ENCODE results near the gene NDUFS6. TPM values are rescaled to one million over a fixed set of nuclear protein-coding genes. Genes with fewer than 3 reads are reported as not detected.

NDUFS6 gene
- total RNA-seq, 1 donor from 2014 or later = 35.1 TPM

DNA sequence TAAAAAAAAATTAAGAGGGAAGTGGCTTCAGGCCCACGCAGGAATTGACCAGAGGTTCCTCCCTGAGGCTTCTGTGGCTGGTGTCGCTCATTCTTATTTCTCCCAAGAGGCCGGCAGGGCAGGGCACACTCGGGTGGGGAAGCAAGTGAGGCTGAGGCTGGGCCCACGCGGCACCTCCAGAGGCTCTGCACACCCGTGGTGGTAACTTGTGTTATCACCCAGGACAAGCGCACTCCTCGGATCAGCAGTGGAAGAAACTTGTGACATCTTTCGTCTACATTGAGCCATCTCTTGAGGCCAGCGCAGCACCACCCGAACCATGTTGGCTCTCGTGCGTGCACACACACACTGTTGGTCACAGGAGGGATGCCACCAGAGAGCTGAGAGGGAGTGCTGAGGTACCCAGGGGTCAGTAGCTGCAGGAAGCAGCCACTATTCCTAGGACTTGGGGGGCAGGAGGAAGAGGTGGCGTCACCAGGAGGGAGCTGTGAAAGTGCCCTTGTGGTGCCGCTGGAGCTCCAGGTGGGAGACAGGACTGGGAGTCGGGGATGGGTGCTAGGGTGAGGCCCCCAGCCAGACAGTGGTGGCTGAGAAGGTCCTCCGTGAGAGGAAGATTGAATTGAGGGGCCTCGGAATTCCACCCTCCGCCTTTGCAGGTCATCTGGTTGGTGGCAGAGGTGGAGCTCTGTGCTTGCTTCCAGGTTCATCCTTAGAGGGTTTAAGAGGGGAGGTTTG is 6.4 kb downstream of the NDUFS6 start:
- no peaks in the 10 kb centered on the region for H3K9me3 Mint-ChIP-seq (ENCODE audit: unreplicated experiment)
- no peak overlapping the region for H3K27ac Mint-ChIP-seq (ENCODE audit: unreplicated experiment)
- H3K4me3 Mint-ChIP-seq (ENCODE audit: unreplicated experiment) = no peak overlapping the region
- peaks cover 4% of the 10 kb centered on the region for H3K4me1 Mint-ChIP-seq (ENCODE audit: unreplicated experiment)
- peaks cover 56% of the 10 kb centered on the region for H3K36me3 Mint-ChIP-seq (ENCODE audit: unreplicated experiment)
- no peak for DNase-seq (ENCODE audit: extremely low spot score, unreplicated experiment)
- TF ChIP-seq CTCF (IDR thresholded peaks at IDR 0.05) = no peak
- H3K27me3 Mint-ChIP-seq (ENCODE audit: unreplicated experiment) = no peaks in the 10 kb centered on the region

DNA sequence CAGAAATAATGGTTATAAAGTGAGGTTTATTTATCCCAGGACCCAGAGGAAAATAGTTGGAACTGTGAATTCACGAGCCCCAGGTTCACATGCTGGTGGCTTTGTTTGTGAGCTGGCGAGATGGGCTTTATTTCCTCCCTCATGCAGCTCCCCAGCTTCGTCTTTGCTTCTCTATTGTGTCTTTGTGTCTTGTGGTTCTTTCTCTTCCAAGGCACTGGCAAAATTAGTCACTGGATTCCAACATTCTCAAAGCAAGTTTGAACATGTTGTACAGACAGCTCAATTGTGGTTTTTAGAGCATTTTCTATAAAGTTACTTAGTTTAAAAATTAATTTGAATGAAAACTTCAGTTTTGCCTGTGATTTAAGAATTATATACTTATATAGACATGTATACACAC is 7.2 kb downstream of the NDUFS6 start:
- DNase-seq (ENCODE audit: extremely low spot score, unreplicated experiment) = no peak
- Mint-ChIP-seq H3K36me3 (ENCODE audit: unreplicated experiment) (peaks cover 50% of the 10 kb centered on the region), H3K27ac (ENCODE audit: unreplicated experiment) (no peak overlapping the region), H3K4me1 (ENCODE audit: unreplicated experiment) (no peaks in the 10 kb centered on the region), H3K4me3 (ENCODE audit: unreplicated experiment) (no peak overlapping the region), H3K9me3 (ENCODE audit: unreplicated experiment) (no peaks in the 10 kb centered on the region), H3K27me3 (ENCODE audit: unreplicated experiment) (no peaks in the 10 kb centered on the region)
- TF ChIP-seq CTCF (IDR thresholded peaks at IDR 0.05) = no peak

- TF ChIP-seq CTCF (IDR thresholded peaks at IDR 0.05) = no peak
- no peak overlapping the region for H3K27ac Mint-ChIP-seq (ENCODE audit: unreplicated experiment)
- H3K4me1 Mint-ChIP-seq (ENCODE audit: unreplicated experiment) = no peaks in the 10 kb centered on the region
- H3K27me3 Mint-ChIP-seq (ENCODE audit: unreplicated experiment) = no peaks in the 10 kb centered on the region
- no peak for DNase-seq (ENCODE audit: extremely low spot score, unreplicated experiment)
- H3K4me3 Mint-ChIP-seq (ENCODE audit: unreplicated experiment) = no peak overlapping the region
- H3K36me3 Mint-ChIP-seq (ENCODE audit: unreplicated experiment) = peaks cover 52% of the 10 kb centered on the region
- no peaks in the 10 kb centered on the region for H3K9me3 Mint-ChIP-seq (ENCODE audit: unreplicated experiment)
Observed at GRCh38 chr5:1809416-1810035, 8.3 kb downstream of the NDUFS6 start.

GRCh38 chr5:1810581-1811101 is 9.4 kb downstream of the NDUFS6 start:
- DNase-seq (ENCODE audit: extremely low spot score, unreplicated experiment) = no peak
- H3K27me3 Mint-ChIP-seq (ENCODE audit: unreplicated experiment) = no peaks in the 10 kb centered on the region
- no peak overlapping the region for H3K27ac Mint-ChIP-seq (ENCODE audit: unreplicated experiment)
- no peaks in the 10 kb centered on the region for H3K4me1 Mint-ChIP-seq (ENCODE audit: unreplicated experiment)
- TF ChIP-seq CTCF (IDR thresholded peaks at IDR 0.05) = no peak
- no peaks in the 10 kb centered on the region for H3K9me3 Mint-ChIP-seq (ENCODE audit: unreplicated experiment)
- peaks cover 54% of the 10 kb centered on the region for H3K36me3 Mint-ChIP-seq (ENCODE audit: unreplicated experiment)
- no peak overlapping the region for H3K4me3 Mint-ChIP-seq (ENCODE audit: unreplicated experiment)
